ENCODE measurements around the gene DPP6.

DPP6 gene

DNA sequence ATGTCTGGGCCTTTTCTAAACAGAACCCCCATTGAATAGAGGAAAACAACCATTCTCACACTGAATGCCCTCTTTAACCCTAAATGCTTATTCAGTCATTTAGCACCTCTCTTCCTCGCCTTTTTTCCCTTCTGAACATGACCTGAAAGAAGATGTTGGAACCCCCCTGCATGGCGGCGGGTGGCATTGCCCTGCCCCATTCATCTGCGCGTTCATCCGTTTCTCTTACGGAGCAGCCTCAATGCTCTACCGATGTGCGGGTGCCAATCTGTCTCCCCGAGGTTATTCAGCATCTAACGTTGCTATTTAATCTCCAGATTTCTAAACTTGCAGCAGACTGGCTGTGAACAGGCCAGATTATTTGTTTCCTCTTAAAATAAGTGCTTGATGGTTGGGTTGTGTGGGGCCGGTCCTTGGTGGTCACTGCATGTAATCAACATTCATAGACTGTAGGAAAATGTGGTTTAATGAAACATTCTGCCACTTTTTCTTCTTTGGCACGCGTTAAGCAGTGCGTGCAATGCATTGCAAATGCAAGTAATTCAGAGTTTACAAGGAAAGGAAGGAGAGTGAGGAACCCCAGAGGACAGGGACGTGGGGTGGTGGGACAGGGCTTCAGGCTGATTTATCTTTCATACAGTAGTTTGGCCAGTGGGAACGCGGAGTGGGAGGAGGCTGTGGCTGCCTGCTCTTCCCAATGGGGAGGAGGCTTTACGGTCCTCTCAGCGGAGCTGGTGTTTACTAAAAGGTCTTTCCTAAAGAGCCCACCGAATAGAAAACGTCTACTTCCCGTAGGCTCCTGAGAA is 286.7 kb downstream of the DPP6 start:
- no peak for DNase-seq (ENCODE audit: low read depth)

- DNase-seq (ENCODE audit: low read depth), result no peak
Observed at GRCh38 chr7:154342971-154343633, 290.9 kb downstream of the DPP6 start.

- no peak for DNase-seq (ENCODE audit: low read depth)
Observed at GRCh38 chr7:154343778-154344412, 291.7 kb downstream of the DPP6 start.

GRCh38 chr7:154345093-154345492 is 292.9 kb downstream of the DPP6 start:
- no peak for DNase-seq (ENCODE audit: low read depth)

GRCh38 chr7:154347700-154348266 is 295.6 kb downstream of the DPP6 start:
- no peak for DNase-seq (ENCODE audit: low read depth)

GRCh38 chr7:154350892-154351291 is 298.7 kb downstream of the DPP6 start:
- no peak for DNase-seq (ENCODE audit: low read depth)

DNA sequence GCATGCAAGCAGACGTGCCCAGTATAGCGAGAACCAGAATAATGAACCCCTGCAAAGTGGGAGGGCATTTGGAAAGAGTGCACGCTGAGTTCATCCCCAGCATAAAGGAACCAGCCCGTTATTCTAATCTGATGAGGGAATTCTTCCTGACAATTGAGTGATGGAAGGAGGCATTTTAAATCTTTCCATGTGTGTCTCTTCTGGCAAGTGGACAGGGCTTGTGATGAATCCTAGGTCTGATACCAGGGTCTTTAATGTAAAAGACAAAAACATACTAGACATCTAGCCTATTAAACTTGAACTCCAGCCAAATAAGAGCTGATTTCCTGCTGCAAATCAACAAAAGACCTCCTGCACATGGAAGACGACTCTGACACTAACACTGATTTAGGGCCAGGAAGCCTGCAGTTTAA is 301.2 kb downstream of the DPP6 start:
- no peak for DNase-seq (ENCODE audit: low read depth)

DNA sequence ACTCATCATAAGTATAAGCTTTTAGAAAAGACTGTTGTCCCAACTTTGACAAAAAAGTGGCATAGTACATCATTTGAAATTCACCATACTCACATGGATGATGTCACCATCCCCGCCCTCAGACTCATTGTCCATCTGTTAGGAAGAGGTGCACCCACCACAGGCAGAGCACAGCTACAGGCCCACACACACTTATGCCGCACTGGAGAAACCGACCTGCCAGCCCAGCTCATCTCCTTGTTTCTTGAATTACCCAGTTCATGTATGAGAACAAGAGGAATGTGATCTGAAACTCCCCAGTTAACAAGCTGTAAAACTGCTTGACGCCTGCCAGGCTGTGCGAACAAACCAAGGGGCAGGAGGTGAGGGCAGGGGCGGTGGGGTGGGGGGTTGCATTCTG is 312.0 kb downstream of the DPP6 start:
- DNase-seq (ENCODE audit: low read depth), result no peak

DNA sequence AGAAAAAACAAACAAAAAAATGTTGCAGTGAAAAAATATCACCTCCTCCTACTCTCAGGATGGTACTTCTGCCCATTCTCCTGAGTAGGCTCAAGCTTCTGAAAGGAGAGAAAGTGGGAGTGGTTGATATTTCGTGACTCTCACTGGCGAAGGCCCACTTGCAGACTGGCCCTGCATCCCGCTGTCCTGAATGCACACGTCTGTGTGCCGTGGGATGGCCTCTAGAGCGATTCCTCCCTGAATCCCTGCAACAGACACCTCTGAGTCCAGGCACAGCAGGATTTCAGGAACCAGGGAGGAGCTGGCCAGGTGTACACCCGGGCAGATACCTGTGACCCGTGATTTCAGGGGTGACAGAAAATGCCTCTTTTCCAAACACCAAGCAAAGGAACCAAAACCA is 319.2 kb downstream of the DPP6 start:
- DNase-seq (ENCODE audit: low read depth), result no peak

DNA sequence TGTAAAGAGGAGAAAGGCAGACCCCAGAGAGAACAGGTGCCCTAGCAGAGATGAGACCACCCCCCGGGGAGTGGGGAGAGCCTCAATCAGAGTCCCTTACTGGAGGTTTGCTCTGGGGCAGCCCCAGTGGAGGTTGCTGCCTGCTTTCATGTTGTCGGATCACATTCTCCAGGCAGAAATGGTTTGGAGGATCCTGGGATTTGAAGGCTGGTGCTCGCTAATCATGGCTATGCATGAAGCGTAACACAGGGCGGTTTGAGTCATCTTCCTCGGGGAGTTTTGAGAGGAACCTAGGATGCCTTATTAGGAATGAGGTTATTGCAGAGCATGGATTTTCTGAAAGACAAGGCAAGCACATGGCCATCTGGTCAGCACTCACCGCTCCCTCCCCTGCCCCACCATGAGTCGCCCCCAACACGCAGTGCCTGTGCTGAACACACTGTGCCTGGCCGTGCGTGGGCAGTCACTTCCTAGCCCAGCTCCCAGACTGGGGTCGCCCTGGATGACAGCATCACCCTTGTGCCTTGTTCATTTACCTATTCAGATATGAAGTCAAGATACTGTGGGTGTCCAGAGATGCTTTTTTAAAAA is 319.9 kb downstream of the DPP6 start:
- no peak for DNase-seq (ENCODE audit: low read depth)

GRCh38 chr7:154373956-154374355 is 321.8 kb downstream of the DPP6 start:
- DNase-seq (ENCODE audit: low read depth), result no peak

- DNase-seq (ENCODE audit: low read depth), result no peak
Observed at GRCh38 chr7:154375956-154376355, 323.8 kb downstream of the DPP6 start.

DNA sequence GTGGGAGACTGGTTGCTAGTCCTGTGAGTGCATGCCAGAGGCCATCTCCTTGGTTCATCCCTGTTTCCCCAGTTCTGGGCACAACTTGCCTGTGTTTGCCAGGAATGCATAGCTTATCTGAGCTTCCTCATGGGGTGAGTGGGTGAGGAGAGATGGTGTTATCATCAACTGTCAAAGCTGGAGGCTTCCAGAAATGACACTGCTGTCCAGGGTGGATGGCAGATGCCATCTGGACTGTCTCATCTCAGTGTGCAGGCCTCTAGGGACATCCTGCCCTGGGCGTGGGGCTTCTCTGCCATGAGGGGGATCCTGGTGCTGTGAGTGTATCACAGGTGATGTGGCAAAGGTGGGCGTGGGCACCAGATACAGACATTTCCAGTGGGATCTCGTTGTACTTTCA is 328.6 kb downstream of the DPP6 start:
- DNase-seq (ENCODE audit: low read depth), result no peak

DNA sequence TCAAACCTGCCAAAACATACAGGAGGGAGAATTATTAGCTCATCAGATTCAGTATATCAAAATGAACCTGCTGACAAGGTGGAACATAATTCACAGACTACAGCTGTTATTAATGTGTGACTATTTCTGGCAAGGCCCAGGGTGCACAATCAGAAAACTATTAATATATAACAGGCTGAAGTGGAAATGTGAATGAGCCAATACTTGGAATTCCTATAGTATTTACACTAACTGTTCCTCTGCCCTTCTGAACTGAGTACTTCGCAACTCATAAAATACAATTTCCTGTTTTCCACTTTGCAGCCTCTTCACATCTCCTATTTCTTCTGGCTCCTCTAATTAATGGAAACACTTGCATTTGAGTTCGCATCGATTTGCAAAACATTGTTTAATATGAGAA is 330.8 kb downstream of the DPP6 start:
- DNase-seq (ENCODE audit: low read depth), result no peak

DNA sequence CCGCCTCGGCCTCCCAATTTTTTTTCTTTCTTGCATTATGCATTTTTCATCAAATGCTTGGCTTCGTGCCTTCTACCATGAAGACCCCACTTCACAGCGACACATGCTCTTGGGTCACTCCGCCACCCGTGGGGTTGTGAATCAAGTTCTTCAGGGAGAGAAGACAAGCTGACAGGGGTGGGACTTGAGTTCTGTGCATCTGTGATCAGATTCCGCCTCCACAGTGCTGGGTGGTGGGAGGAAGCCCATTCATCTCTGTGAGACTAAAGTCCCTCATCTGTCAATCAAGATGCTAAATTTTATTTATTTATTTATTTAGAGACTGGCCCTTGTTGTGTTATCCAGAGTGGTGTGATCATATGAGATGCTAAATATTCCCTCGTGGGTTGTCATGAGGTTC is 333.0 kb downstream of the DPP6 start:
- no peak for DNase-seq (ENCODE audit: low read depth)

- no peak for DNase-seq (ENCODE audit: low read depth)
Observed at GRCh38 chr7:154387252-154387651, 335.1 kb downstream of the DPP6 start.

GRCh38 chr7:154388412-154388811 is 336.2 kb downstream of the DPP6 start:
- no peak for DNase-seq (ENCODE audit: low read depth)

DNA sequence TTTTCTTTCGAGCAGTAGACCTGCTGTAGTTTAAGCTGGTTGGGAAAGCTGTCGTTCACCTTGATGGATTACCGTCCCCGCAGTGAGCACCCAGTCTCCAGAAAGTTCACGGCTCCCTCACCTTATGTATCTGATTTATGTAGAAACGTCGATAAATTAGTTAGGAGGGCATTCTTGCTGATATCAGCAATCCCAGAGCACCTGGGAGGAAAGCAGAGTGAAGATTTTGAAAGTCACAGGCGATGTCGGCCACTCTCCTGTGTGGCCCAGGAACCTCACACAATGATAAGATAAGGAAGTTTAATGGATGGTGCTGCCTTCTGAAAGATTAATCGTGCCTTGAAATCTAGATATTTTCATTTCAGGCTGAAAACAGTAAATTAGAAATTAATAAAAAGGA is 336.8 kb downstream of the DPP6 start:
- DNase-seq (ENCODE audit: low read depth), result no peak

GRCh38 chr7:154390961-154391360 is 338.8 kb downstream of the DPP6 start:
- DNase-seq (ENCODE audit: low read depth), result no peak

GRCh38 chr7:154394804-154395203 is 342.6 kb downstream of the DPP6 start:
- no peak for DNase-seq (ENCODE audit: low read depth)

DNA sequence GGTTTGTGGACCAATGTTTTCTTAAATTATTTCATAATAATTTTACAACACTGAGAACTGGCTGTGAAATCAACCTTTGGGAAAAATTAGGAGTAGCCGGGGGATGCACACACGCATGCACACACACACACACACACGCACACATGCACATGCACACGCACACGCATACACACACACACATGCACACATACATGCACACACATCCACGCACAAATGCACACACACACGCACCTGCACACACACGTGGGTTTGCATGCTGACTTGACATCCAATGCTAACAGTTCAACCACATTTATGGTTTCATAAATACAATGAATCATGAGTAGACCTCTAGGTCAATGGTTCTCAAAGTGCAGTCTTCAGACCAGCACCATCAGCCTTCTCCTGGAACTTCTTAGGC is 354.1 kb downstream of the DPP6 start:
- DNase-seq (ENCODE audit: low read depth), result no peak

DNA sequence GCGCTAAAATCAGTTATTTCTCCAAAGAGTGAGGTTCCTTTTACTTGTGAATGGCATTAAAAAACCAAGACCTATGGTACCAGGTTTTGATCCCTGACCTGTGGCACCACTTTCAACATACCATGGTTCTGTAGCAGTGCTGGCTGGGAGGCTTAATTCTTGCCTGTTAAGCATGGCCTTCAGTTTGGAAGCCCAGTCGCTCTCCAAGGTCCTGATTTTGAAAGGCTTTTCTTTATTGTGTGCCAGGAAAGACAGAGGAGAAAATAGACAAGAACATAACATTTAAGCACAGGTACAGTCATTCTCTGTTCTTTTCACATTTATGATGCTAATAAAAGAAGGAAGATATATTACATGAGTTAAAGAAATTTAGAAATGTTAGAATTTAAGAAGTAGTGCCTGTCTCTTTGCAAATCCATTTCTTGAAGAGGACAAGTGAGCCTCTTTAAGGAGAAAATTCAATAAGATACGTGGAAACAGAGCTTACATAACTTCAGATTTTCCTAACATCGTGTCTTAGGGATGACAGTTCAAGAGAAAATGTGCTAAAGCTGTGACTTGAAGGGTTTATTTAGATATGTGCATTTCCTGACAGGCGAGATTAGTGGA is 357.6 kb downstream of the DPP6 start:
- DNase-seq (ENCODE audit: low read depth), result no peak
